ENCODE measurements around the gene LRRC59. TPM values are rescaled to one million over a fixed set of nuclear protein-coding genes. Genes with fewer than 3 reads are reported as not detected.

LRRC59 gene
- total RNA-seq, 1 experiment from 2014 or later: 221 TPM

DNA sequence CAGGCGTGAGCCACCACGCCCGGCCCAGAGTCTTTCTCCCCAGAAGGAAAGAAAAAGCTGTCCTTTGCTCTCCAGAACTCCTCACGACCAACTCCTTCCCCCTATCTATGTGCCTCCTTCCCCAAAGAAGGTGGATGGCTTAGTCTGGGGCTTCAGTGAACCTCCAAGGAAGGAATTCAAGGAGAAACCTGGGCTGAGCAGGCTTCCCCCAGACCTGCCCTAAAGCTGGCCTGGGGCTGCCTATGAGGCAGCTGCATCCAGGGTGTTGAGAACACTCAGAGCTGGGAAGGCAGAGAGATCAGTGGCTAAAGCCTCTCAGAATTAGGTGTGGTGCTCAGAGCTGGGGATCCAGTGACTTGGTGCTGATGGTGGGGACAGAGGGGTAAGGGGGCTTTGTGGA is 32.5 kb upstream of the LRRC59 start:
- H3K4me1 ChIP-seq (ENCODE audit: control insufficient read depth in 1 of 2, insufficient read depth in 2 of 2, low read length in 2 of 2): peaks cover 12 to 28% of the 10 kb centered on the region in 2 experiments
- H3K9ac ChIP-seq (ENCODE audit: low read length): no peak overlapping the region
- CTCF ChIA-PET: interaction anchor here (4.3 kb wide), 1 partner anchor 32 kb away, joined by 20 read pairs; the partner anchor contains the start of gene LRRC59
- H3K9me2 ChIP-seq (ENCODE audit: insufficient read depth): no peaks in the 10 kb centered on the region
- POLR2A ChIA-PET: no interaction called here
- H3K27me3 ChIP-seq (ENCODE audit: insufficient read depth, low read length): no peaks in the 10 kb centered on the region
- no peaks in the 10 kb centered on the region for H4K20me1 ChIP-seq (ENCODE audit: insufficient read depth)
- BruUV-seq (replicated peaks): no TSS peak
- no peak overlapping the region for H3K4me3 ChIP-seq (replicated peaks in 1 of 2; ENCODE audit: low read depth in 1 of 2, low read length in 2 of 2)
- no peaks in the 10 kb centered on the region; a peak in 1 of 4 replicates for H3K36me3 ChIP-seq (ENCODE audit: control insufficient read depth in 1 of 2, insufficient read depth in 2 of 2, low read length in 2 of 2)
- no peak overlapping the region for H3K4me2 ChIP-seq (ENCODE audit: low read length)
- H3K27ac ChIP-seq (ENCODE audit: low read depth, low read length): no peak overlapping the region
- 0 out of 2 replicates have a peak, but pooled peaks cover 7% of the 10 kb centered on the region for H3K79me2 ChIP-seq (ENCODE audit: insufficient read depth, low read length)
- TF ChIP-seq SIN3A (IDR thresholded peaks at IDR 0.05; ENCODE audit: low read depth): no peak
- no peak for TF ChIP-seq ZNF274 (IDR thresholded peaks at IDR 0.05; ENCODE audit: low read depth, low read length)
- no peak for TF ChIP-seq EZH2phosphoT487 (IDR thresholded peaks at IDR 0.05; ENCODE audit: borderline replicate concordance)
- no peak for TF ChIP-seq EGR1 (IDR thresholded peaks at IDR 0.05; ENCODE audit: low read depth)
- TF ChIP-seq POLR2AphosphoS5 (IDR thresholded peaks at IDR 0.05; ENCODE audit: low read depth, low read length): no peak
- no peak for TF ChIP-seq CBX3 (IDR thresholded peaks at IDR 0.05; ENCODE audit: low read depth)
- no peak for TF ChIP-seq SRF (IDR thresholded peaks at IDR 0.05; ENCODE audit: low read depth)
- TF ChIP-seq ZFX (IDR thresholded peaks at IDR 0.05): no peak
- TF ChIP-seq RAD21 (IDR thresholded peaks at IDR 0.05; ENCODE audit: low read depth): no peak
- TF ChIP-seq, protein P1, sequence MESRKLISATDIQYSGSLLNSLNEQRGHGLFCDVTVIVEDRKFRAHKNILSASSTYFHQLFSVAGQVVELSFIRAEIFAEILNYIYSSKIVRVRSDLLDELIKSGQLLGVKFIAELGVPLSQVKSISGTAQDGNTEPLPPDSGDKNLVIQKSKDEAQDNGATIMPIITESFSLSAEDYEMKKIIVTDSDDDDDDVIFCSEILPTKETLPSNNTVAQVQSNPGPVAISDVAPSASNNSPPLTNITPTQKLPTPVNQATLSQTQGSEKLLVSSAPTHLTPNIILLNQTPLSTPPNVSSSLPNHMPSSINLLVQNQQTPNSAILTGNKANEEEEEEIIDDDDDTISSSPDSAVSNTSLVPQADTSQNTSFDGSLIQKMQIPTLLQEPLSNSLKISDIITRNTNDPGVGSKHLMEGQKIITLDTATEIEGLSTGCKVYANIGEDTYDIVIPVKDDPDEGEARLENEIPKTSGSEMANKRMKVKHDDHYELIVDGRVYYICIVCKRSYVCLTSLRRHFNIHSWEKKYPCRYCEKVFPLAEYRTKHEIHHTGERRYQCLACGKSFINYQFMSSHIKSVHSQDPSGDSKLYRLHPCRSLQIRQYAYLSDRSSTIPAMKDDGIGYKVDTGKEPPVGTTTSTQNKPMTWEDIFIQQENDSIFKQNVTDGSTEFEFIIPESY (IDR thresholded peaks at IDR 0.05; ENCODE audit: extremely low read depth, insufficient replicate concordance, low read length): no peak
- no peak for TF ChIP-seq SP1 (IDR thresholded peaks at IDR 0.05; ENCODE audit: low read depth)
- TF ChIP-seq, protein P2, sequence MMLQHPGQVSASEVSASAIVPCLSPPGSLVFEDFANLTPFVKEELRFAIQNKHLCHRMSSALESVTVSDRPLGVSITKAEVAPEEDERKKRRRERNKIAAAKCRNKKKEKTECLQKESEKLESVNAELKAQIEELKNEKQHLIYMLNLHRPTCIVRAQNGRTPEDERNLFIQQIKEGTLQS (IDR thresholded peaks at IDR 0.05): no peak
- TF ChIP-seq, protein P3, sequence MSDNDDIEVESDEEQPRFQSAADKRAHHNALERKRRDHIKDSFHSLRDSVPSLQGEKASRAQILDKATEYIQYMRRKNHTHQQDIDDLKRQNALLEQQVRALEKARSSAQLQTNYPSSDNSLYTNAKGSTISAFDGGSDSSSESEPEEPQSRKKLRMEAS (IDR thresholded peaks at IDR 0.05): no peak
- TF ChIP-seq, protein P4, sequence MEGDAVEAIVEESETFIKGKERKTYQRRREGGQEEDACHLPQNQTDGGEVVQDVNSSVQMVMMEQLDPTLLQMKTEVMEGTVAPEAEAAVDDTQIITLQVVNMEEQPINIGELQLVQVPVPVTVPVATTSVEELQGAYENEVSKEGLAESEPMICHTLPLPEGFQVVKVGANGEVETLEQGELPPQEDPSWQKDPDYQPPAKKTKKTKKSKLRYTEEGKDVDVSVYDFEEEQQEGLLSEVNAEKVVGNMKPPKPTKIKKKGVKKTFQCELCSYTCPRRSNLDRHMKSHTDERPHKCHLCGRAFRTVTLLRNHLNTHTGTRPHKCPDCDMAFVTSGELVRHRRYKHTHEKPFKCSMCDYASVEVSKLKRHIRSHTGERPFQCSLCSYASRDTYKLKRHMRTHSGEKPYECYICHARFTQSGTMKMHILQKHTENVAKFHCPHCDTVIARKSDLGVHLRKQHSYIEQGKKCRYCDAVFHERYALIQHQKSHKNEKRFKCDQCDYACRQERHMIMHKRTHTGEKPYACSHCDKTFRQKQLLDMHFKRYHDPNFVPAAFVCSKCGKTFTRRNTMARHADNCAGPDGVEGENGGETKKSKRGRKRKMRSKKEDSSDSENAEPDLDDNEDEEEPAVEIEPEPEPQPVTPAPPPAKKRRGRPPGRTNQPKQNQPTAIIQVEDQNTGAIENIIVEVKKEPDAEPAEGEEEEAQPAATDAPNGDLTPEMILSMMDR (IDR thresholded peaks at IDR 0.05 in 2 of 3, conservative IDR thresholded peaks at IDR 0.05 in 1 of 3; ENCODE audit: borderline replicate concordance in 1 of 3, insufficient read depth in 1 of 3, low read depth in 2 of 3, low read length in 2 of 3): no peak
- RAD21 ChIA-PET (ENCODE audit: low non-redundant PET in 1 of 2, low total read pairs in 2 of 2, uncharacterized antibody in 2 of 2, unreplicated experiment in 2 of 2): no interaction called here
- no peaks in the 10 kb centered on the region for H3K9me3 ChIP-seq (ENCODE audit: control insufficient read depth in 1 of 2, insufficient read depth in 1 of 2, low read depth in 1 of 2, low read length in 2 of 2)
- no peak for ATAC-seq
- intact Hi-C loops (cut with micrococcal nuclease): no loop called here
- no peak overlapping the region for H2AFZ ChIP-seq (ENCODE audit: low read depth, low read length, poor library complexity, severe bottlenecking)
- no peak for DNase-seq (ENCODE audit: low read depth, low spot score)
